Stimulated activated CD4-positive, alpha-beta T cell treated with anti-CD3 and anti-CD28 coated beads, Interleukin-12 subunit alpha, Interleukin-12 subunit beta, amount 100 ng/mL, for 4 hours (primary cell): ENCODE data around the gene MT4.
"Not testable (repeated sequence)": the region's sequence is repeated elsewhere in the genome, so short reads cannot be mapped to it uniquely, and the experiment has no call there.

Source experiments
- DNase-seq: peaks from one replicate; pipeline ENCODE4 v3.0.0-alpha.2; 2020

Gene MT4

GRCh38 chr16:56559109-56559508 lies 5.8 kb upstream of the MT4 start:
- DNase-seq = no peak

- DNase-seq = no peak
Measured at GRCh38 chr16:56560447-56560846, 4.4 kb upstream of the MT4 start.

- no peak for DNase-seq
Measured at GRCh38 chr16:56561126-56561525, 3.7 kb upstream of the MT4 start.

GRCh38 chr16:56569971-56570370 lies 5.1 kb downstream of the MT4 start:
- no peak for DNase-seq

- DNase-seq = no peak
Measured at GRCh38 chr16:56571525-56571924, 6.7 kb downstream of the MT4 start.

- DNase-seq = no peak
Measured at GRCh38 chr16:56574625-56575024, 9.8 kb downstream of the MT4 start.

- peak; percentile 88 for DNase-seq
Measured at GRCh38 chr16:56576585-56577299, 11.9 kb downstream of the MT4 start.

GRCh38 chr16:56577300-56577625 lies 12.4 kb downstream of the MT4 start:
- no peak for DNase-seq

GRCh38 chr16:56580391-56581048 lies 15.6 kb downstream of the MT4 start:
- no peak for DNase-seq

GRCh38 chr16:56582911-56583310 lies 18.0 kb downstream of the MT4 start:
- not testable (repeated sequence) for DNase-seq

- DNase-seq = no peak
Measured at GRCh38 chr16:56583351-56584168, 18.7 kb downstream of the MT4 start.

- DNase-seq = no peak
Measured at GRCh38 chr16:56584276-56584675, 19.4 kb downstream of the MT4 start.

- DNase-seq = no peak
Measured at GRCh38 chr16:56588781-56589140, 23.9 kb downstream of the MT4 start.

- DNase-seq = no peak
Measured at GRCh38 chr16:56589141-56590039, 24.5 kb downstream of the MT4 start, which contains the start of gene MT3. MT3 (plus strand) TSS chr16:56589528; CDS start chr16:56589591, 63 bp downstream.

- DNase-seq = no peak
Measured at GRCh38 chr16:56591377-56592060, 26.6 kb downstream of the MT4 start.

- DNase-seq = no peak
Measured at GRCh38 chr16:56593573-56594291, 28.9 kb downstream of the MT4 start.

GRCh38 chr16:56594292-56594619 lies 29.4 kb downstream of the MT4 start:
- no peak for DNase-seq

- DNase-seq = no peak
Measured at GRCh38 chr16:56600398-56600999, 35.6 kb downstream of the MT4 start.

- no peak for DNase-seq
Measured at GRCh38 chr16:56601325-56601724, 36.5 kb downstream of the MT4 start.

- DNase-seq = no peak
Measured at GRCh38 chr16:56603589-56603988, 38.7 kb downstream of the MT4 start.

GRCh38 chr16:56604966-56605365 lies 40.1 kb downstream of the MT4 start:
- no peak for DNase-seq
